Hematopoietic multipotent progenitor cell treated with erythropoietin and hydrocortisone succinate and interleukin-3 and kit ligand, for 6 days (in vitro differentiated cells): ENCODE data around the gene BBS9.

Experiments used
- DNase-seq: peaks from one replicate; pipeline ENCODE4 v3.0.0-alpha.2; 2015

BBS9 gene

GRCh38 chr7:33392148-33392547 is 262.8 kb downstream of the BBS9 start:
- no peak for DNase-seq

GRCh38 chr7:33393770-33394169 is 264.4 kb downstream of the BBS9 start:
- no peak for DNase-seq

GRCh38 chr7:33395340-33395739 is 266.0 kb downstream of the BBS9 start:
- DNase-seq, result no peak

GRCh38 chr7:33399528-33400213 is 270.3 kb downstream of the BBS9 start:
- DNase-seq, result no peak

GRCh38 chr7:33400214-33400538 is 270.8 kb downstream of the BBS9 start:
- no peak for DNase-seq

- DNase-seq, result no peak
These were observed 280.9 kb downstream of the BBS9 start for GRCh38 chr7:33410266-33410665.

- DNase-seq, result no peak
These were observed 281.7 kb downstream of the BBS9 start for GRCh38 chr7:33411020-33411419.

- no peak for DNase-seq
These were observed 283.0 kb downstream of the BBS9 start for GRCh38 chr7:33412331-33412730.

- no peak for DNase-seq
These were observed 288.9 kb downstream of the BBS9 start for GRCh38 chr7:33418251-33418701.

GRCh38 chr7:33420311-33420940 is 291.1 kb downstream of the BBS9 start:
- no peak for DNase-seq

GRCh38 chr7:33421429-33421828 is 292.1 kb downstream of the BBS9 start:
- no peak for DNase-seq

GRCh38 chr7:33422141-33422540 is 292.8 kb downstream of the BBS9 start:
- no peak for DNase-seq

- DNase-seq, result no peak
These were observed 293.7 kb downstream of the BBS9 start for GRCh38 chr7:33422825-33423645.

GRCh38 chr7:33423646-33424020 is 294.3 kb downstream of the BBS9 start:
- DNase-seq, result peak; percentile 39

- DNase-seq, result no peak
These were observed 296.0 kb downstream of the BBS9 start for GRCh38 chr7:33425395-33425794.

GRCh38 chr7:33425929-33426678 is 296.7 kb downstream of the BBS9 start:
- no peak for DNase-seq

GRCh38 chr7:33428415-33428814 is 299.1 kb downstream of the BBS9 start:
- no peak for DNase-seq

GRCh38 chr7:33431543-33431942 is 302.2 kb downstream of the BBS9 start:
- no peak for DNase-seq

- DNase-seq, result no peak
These were observed 303.5 kb downstream of the BBS9 start for GRCh38 chr7:33432821-33433220.

- no peak for DNase-seq
These were observed 304.0 kb downstream of the BBS9 start for GRCh38 chr7:33433357-33433756.

GRCh38 chr7:33444511-33444910 is 315.1 kb downstream of the BBS9 start:
- DNase-seq, result peak; percentile 18

- no peak for DNase-seq
These were observed 317.2 kb downstream of the BBS9 start for GRCh38 chr7:33446551-33446950.

- DNase-seq, result peak; percentile 10
These were observed 318.7 kb downstream of the BBS9 start for GRCh38 chr7:33448035-33448434.
